ENCODE data around the gene DAP3.

GRCh38 chr1:155773221-155773620 is 84.3 kb downstream of the DAP3 start:
- TF ChIP-seq CTCF (conservative IDR thresholded peaks at IDR 0.05 in 1 of 2, IDR thresholded peaks at IDR 0.05 in 1 of 2; ENCODE audit: low read depth in 1 of 2, low read length in 2 of 2) (no peak), EZH2 (IDR thresholded peaks at IDR 0.05; ENCODE audit: low read length, missing control alignments) (no peak)
